GM19328 (cell line): ENCODE measurements around the gene EEPD1.
A peak's percentile ranks its signal among the peaks of the same experiment; 100 is the strongest.
"Not testable (repeated sequence)": the region's sequence is repeated elsewhere in the genome, so short reads cannot be mapped to it uniquely, and the experiment has no call there.

Source experiments
- ATAC-seq: cut with Tn5 transposase; IDR thresholded peaks from one replicate; pipeline ENCODE4 v1.9.1; 2021; ENCODE audit warnings: mild to moderate bottlenecking, moderate library complexity; ENCODE audit not compliant: unreplicated experiment

EEPD1 gene

DNA sequence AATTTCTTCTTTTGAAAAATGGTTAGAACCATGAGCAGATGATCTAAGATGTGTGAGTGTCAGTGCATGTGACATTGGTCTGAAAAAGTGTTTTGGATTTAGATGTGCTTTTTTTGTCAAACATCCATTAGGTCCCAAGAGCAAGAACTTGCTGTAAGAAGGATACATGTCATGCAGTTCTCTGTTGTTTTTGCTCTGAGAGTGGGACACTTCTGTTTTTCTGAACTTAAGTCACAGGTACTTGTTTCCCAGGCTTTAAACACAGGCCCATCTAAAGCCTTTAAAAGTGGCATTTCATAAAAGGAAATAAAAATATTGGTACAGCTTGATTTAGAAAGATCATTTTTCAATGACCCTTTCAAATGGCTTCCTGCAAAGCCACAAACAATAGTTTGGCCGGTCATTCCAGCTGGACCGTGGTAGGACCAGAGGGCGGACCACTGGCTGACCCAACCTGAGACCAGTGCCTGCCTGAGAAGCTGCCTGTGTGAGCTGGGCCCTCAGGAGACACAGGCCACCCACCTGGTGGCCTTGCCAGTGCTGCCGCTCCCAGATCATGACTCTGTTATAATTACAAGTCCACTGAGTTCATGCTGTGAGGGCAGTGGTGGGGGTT, 92.7 kb downstream of the EEPD1 start:
- ATAC-seq: no peak

GRCh38 chr7:36249091-36249490, 96.0 kb downstream of the EEPD1 start:
- ATAC-seq: no peak

DNA sequence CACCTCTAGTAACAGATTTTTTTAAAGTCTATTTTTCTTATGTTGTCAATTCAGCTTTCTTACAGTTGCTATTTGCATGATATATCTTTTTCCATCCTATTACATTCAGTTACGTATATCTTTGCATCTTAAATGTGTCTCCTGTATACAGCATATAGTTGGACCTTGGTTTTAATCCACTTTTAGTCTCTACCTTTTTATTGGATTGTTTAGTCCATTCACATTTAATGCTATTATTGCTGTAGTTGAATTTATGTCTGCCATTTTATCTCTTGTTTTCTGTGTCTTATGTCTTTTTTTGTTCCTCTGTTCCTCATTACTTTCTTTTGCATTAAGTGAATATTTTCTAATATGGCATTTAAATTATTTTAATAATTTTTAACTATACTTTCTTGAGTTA, 100.6 kb downstream of the EEPD1 start:
- no peak for ATAC-seq

GRCh38 chr7:36258510-36259259, 105.6 kb downstream of the EEPD1 start:
- ATAC-seq: not testable (repeated sequence)

GRCh38 chr7:36260481-36260880, 107.4 kb downstream of the EEPD1 start:
- ATAC-seq: no peak

- no peak for ATAC-seq
These were observed 108.1 kb downstream of the EEPD1 start for GRCh38 chr7:36261019-36261754.

DNA sequence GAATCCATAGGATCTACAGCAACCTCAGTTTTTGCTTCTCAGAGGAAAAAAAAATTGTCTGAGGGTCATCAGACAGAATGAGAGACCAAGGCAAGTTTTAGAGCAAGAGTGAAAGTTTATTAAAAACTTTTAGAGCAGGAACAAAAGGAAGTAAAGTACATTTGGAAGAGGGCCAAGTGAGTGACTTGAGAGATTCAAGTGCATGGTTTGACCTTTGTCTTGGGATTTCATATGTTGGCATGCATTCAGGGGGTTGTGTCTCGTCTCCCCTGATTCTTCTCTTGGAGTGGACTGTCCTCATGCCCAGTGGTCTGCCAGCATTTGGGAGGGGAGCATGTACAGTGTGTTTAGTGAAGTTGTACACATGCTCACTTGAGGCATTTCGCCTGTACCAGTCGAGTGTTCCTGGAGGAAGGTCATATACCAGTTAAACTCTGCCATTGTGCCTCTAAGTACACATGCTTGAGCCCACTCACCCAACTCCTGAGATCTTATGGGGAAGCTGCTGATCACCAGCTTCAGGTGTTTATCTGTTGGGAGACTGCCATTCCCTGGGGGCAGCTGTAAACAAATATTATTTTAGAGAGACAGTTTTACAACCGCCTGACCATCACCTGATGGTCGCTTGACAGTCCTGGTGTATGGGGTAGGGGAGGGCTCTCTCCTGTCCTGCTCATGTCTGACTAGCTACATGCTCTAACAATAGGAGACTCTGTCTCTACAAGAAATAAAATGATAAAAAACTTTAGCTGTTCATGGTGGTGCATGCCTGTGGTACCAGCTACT, 109.4 kb downstream of the EEPD1 start:
- ATAC-seq: no peak

- no peak for ATAC-seq
These were observed 110.0 kb downstream of the EEPD1 start for GRCh38 chr7:36263095-36263484.

GRCh38 chr7:36264123-36264801, 111.2 kb downstream of the EEPD1 start:
- peak; percentile 42 for ATAC-seq

DNA sequence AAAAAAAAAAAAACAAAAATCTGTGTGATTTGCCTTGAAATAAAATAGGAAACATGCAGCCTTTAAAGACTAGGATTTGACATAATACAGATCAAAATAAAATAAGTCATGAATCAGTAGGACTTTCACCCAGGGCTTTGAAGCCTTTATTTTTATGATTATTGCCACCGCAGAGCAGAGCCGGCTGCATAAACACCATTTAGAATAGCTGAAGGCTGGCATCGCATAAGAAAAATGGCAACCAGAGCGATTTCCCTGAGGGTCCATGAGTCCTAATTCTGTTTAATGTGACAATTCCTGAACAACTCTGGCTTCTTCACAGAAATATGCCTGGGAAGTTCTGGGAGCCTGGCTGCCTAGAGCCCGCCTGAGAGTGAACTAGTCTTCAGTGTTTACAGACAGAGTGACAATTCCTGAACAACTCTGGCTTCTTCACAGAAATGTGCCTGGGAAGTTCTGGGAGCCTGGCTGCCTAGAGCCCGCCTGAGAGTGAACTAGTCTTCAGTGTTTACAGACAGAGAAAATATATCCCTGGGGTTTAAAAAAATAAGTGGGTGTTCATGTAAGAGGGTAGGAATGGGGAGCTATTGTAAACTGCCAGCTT, 112.0 kb downstream of the EEPD1 start:
- ATAC-seq: no peak

DNA sequence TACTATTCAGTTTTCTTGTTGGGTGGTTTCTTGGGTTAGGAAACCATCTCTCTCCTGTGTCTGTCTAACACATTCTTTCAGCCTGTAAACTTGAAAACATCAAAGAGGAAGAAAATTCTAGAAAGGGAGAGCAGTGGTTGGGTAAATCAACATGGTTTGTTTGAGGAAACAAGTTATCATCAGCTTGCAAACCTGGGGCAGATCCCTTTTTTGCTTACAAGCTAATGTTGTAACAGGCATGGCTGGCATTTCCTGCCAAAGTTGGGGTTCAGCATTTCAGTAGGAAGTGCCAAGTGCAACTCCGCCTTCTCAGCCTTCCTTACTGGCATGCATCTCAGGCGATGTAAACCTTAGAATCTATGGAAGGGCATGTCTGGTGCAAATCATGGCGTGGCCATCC, 112.6 kb downstream of the EEPD1 start:
- ATAC-seq: no peak

DNA sequence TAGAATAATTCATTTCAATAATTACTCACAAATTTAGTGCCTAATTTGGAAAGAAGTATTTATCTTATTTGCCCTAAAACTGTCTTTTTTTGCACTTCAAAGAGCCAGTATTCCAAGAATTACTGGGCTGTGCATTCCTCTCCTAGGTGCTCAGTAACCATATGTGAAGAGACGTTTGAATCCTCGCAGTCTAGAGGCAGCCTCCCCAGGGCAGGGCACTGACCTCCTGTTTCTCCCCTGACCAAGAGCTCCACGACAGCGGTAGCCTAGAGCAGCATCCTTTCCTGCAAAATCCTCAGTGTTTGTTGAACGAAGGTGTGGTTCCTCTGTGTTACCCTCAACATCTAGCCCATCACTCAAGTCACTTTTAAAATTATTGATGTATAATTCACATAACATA, 113.1 kb downstream of the EEPD1 start:
- ATAC-seq: no peak

- no peak for ATAC-seq
These were observed 113.6 kb downstream of the EEPD1 start for GRCh38 chr7:36266683-36267082.

DNA sequence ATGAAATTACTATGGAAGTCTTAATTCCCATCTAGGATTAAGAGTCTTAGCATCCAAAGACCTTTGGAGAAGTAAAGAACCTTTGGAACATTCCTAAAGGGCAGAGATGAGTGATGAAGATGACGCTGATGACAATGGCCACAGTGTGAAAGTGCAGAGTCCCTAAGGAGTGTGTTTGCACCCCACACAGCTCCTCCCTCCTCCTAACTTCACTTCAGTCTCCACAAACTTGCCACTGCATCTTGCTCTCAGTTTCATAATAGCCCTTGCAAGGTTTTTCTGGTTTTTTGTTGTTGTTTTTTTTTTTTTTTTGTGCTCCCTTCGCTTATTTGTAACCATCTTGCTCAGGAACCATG, 119.1 kb downstream of the EEPD1 start:
- no peak for ATAC-seq

DNA sequence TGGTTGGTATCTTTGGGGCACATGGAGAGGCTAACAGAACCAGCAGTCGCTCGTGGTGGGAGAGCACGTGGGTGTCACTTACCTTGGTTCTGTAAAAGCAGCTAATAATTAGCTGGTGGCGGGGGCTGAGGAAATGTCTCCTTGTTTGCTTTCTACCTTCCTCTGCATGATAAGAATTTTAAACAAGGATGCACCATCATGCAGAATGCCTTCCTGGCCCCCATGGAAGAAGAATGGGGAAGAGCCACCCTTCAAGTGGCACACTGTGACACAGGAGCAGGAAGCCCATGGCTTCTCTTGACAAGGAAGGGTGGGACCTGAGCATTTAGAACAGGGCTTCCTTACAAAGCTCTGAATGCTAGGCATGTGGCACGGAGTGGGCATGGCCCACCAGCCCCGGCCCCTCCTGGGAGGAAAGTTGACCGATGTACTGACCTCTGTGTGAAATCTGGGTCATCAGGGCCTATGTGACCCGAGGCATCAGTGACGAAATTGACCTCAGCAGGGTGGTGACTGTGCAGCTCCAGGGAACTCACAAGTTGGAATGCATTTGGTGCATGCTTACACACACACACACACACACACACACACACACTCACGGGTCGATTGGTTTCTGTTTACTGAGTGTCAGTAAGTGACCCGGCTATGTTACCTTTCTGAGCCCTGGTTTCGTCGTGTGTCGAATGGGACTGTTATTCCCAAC, 119.7 kb downstream of the EEPD1 start:
- no peak for ATAC-seq

DNA sequence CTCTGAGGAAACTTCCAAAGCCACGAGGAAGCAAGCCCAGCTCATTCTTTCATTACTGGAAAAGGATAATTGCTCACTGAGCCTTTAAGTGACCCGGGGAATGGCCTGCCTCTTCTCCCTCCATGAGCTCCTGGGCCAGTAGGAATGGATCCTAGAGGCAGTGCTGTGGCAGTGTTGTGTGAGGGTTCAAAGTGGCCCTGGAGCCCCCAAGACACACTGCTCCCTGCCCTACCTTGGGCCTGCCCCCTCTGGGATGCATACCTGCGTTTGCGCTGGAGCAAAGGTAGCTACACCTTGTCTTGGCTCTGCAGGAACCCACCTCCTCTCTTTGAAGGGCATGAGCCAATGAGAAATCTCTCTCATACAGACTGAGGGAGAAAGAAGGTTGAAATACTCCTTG, 120.8 kb downstream of the EEPD1 start:
- no peak for ATAC-seq

- ATAC-seq: no peak
These were observed 122.8 kb downstream of the EEPD1 start for GRCh38 chr7:36275735-36276284.

DNA sequence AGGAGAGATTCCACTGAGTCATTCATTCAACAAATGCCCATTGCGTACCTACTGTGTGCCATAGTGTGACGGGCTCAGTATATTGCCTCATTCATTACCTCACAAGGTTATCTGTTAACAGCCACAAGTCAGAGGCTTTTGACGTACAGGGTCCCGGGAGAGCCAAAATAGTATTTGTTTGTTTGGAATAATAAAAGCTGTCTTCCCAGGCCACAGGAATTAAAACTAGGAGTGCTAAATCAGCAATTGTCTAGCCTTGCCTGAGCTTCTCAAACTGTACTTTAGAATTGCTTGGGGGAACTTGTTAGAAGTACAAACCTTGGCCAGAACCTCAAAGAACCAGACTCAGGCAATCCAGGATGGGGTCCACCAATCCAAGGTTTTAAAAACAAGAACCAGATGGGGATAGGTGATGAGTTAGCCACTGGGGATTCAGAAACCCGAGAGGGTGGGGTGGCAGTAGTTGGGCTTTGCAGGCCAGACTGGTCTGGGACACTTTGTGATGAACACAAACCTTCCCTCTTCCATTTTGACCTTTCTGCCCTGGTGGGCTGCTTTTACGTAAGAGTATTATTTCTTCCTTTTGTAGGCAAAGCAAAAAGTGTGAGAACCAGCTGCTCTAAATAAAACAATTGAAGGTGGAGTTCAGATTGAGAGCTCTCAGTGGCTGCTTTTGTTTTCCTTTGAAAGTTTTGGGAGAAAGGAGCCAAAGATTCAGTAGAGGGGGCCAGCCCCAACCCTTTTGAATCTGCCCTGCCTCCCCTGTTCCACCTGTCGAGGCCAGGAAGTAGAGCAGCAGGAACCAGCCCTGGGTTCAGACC, 123.6 kb downstream of the EEPD1 start:
- no peak for ATAC-seq

DNA sequence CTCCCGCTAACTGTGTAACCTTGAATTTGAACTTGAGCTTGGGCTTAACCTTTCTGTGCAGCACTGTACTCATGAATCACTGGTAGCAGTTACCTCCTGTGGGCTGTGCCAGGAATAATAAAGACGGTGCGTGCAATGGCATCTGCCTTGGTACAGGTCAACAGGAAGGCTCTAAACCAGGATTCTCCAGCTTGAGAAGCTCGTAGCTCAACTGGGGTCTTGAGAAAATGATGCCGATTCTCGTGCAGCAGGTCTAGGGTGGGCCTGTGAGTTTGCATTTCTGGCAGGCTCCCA, 124.1 kb downstream of the EEPD1 start:
- no peak for ATAC-seq
